Lower lobe of right lung (tissue), 2 donors: ENCODE data around the gene BOD1L1. TPM values are rescaled to one million over a fixed set of nuclear protein-coding genes. Genes with fewer than 3 reads are reported as not detected.

Experiments
- ATAC-seq, 2 donors: fragments of 200-7000 bp; cut with Tn5 transposase; one replicate each; pipeline ENCODE4 v1.9.1; 2020 to 2022; ENCODE audit warnings: mild to moderate bottlenecking in 2 of 2, moderate library complexity in 2 of 2
- DNase-seq: peaks from one replicate; pipeline ENCODE4 v3.0.0-alpha.2; 2020
- H3K27ac ChIP-seq: fragments of 200-600 bp; one replicate; pipeline ENCODE4 v1.8.0; 2022
- H3K27me3 ChIP-seq: fragments of 200-600 bp; one replicate; pipeline ENCODE4 v1.8.0; 2022; ENCODE audit warnings: low read depth
- H3K36me3 ChIP-seq: fragments of 200-600 bp; one replicate; pipeline ENCODE4 v1.8.0; 2022; ENCODE audit warnings: mild to moderate bottlenecking
- H3K4me1 ChIP-seq: fragments of 200-600 bp; one replicate; pipeline ENCODE4 v1.8.0; 2022
- H3K4me3 ChIP-seq: fragments of 200-600 bp; one replicate; pipeline ENCODE4 v1.8.0; 2022; ENCODE audit warnings: mild to moderate bottlenecking
- H3K9me3 ChIP-seq: fragments of 200-600 bp; one replicate; pipeline ENCODE4 v1.8.0; 2022
- intact Hi-C: fragments of 100-400 bp; cut with DNase I; formaldehyde crosslinking; loops from one replicate; pipeline ENCODE4 v1.11.0; 2022
- total RNA-seq: library from RNA; stranded (reverse); fragmentation: NEBNext Ultra II Directional; extraction: Animal tissue kit (Norgen Biotek cat#: 25700); gene quantifications from one replicate; pipeline ENCODE4 v1.2.1, GENCODE V29; 2021
- TF ChIP-seq, protein P1 (sequence below): fragments of 200-600 bp; IDR thresholded peaks from one replicate; pipeline ENCODE4 v1.8.0; 2022; ENCODE audit warnings: antibody characterized with exemption, mild to moderate bottlenecking
- donor health status: DM: no; HTN: yes; CAD: no; lungs with severe emphysema.

The BOD1L1 gene
- total RNA-seq, 1 donor from 2014 or later: 42.7 TPM

- no peak overlapping the region for H3K4me3 ChIP-seq
- H3K4me1 ChIP-seq: peaks cover 2% of the 10 kb centered on the region
- no peak overlapping the region for H3K27ac ChIP-seq
- no peak for DNase-seq
- TF ChIP-seq, protein P1, sequence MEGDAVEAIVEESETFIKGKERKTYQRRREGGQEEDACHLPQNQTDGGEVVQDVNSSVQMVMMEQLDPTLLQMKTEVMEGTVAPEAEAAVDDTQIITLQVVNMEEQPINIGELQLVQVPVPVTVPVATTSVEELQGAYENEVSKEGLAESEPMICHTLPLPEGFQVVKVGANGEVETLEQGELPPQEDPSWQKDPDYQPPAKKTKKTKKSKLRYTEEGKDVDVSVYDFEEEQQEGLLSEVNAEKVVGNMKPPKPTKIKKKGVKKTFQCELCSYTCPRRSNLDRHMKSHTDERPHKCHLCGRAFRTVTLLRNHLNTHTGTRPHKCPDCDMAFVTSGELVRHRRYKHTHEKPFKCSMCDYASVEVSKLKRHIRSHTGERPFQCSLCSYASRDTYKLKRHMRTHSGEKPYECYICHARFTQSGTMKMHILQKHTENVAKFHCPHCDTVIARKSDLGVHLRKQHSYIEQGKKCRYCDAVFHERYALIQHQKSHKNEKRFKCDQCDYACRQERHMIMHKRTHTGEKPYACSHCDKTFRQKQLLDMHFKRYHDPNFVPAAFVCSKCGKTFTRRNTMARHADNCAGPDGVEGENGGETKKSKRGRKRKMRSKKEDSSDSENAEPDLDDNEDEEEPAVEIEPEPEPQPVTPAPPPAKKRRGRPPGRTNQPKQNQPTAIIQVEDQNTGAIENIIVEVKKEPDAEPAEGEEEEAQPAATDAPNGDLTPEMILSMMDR: no peak
- ATAC-seq: no peak
- no peaks in the 10 kb centered on the region for H3K9me3 ChIP-seq
- H3K27me3 ChIP-seq: no peaks in the 10 kb centered on the region
- intact Hi-C loops: no loop called here
- no peaks in the 10 kb centered on the region for H3K36me3 ChIP-seq
Observed at GRCh38 chr4:13633671-13634070, 6.1 kb upstream of the BOD1L1 start.

DNA sequence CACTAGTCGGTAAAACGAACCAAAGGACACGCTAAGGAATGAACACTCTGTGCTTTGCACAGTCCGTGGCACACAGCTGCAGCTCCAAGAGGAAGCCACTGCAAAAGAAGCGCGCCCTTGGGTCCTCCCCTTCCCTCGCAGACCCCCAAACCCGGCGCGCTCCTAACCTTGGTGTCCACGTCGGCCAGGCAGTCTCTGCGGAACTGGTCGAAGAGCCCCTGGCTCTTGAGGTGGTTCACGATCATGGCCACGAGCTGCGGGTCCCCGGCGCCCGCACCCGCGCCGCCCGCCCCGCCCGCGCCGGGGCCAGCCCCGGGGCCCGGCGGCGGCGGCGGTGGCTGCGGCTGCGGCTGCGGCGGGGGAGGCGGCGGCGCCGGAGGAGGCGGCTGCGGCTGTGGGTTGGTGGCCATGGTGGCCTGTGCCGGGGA is 333 bp downstream of the BOD1L1 start:
- no peaks in the 10 kb centered on the region for H3K27me3 ChIP-seq
- TF ChIP-seq, protein P1: no peak
- peak overlapping the region; percentile 87 for H3K4me3 ChIP-seq
- intact Hi-C loops: no loop called here
- H3K27ac ChIP-seq: peak overlapping the region; percentile 96
- no peak for ATAC-seq
- peak; percentile 58 for DNase-seq
- H3K4me1 ChIP-seq: peaks cover 28% of the 10 kb centered on the region
- no peaks in the 10 kb centered on the region for H3K9me3 ChIP-seq
- no peaks in the 10 kb centered on the region for H3K36me3 ChIP-seq

- Histone ChIP-seq H3K4me3 (peak overlapping the region; percentile 87), H3K4me1 (peaks cover 28% of the 10 kb centered on the region), H3K27ac (peak overlapping the region; percentile 96), H3K9me3 (no peaks in the 10 kb centered on the region), H3K36me3 (no peaks in the 10 kb centered on the region), H3K27me3 (no peaks in the 10 kb centered on the region)
- TF ChIP-seq, protein P1: no peak
- DNase-seq: no peak
- intact Hi-C loops: no loop called here
- no peak for ATAC-seq
Observed at GRCh38 chr4:13626492-13627177, 890 bp downstream of the BOD1L1 start.

GRCh38 chr4:13618212-13618806 is 9.2 kb downstream of the BOD1L1 start:
- DNase-seq (no peak), ATAC-seq (no peak)
- no peaks in the 10 kb centered on the region for H3K4me1 ChIP-seq
- no peak overlapping the region for H3K4me3 ChIP-seq
- peaks cover 63% of the 10 kb centered on the region for H3K36me3 ChIP-seq
- H3K27ac ChIP-seq: no peak overlapping the region
- TF ChIP-seq, protein P1: no peak
- no peaks in the 10 kb centered on the region for H3K27me3 ChIP-seq
- intact Hi-C loops: no loop called here
- H3K9me3 ChIP-seq: no peaks in the 10 kb centered on the region

GRCh38 chr4:13617801-13618200 is 9.7 kb downstream of the BOD1L1 start:
- Histone ChIP-seq H3K4me3 (no peak overlapping the region), H3K27me3 (no peaks in the 10 kb centered on the region), H3K27ac (no peak overlapping the region), H3K4me1 (no peaks in the 10 kb centered on the region), H3K36me3 (peaks cover 68% of the 10 kb centered on the region), H3K9me3 (no peaks in the 10 kb centered on the region)
- ATAC-seq (no peak), DNase-seq (no peak)
- intact Hi-C loops: no loop called here
- TF ChIP-seq, protein P1: no peak
